IMR-90 (cell line): ENCODE results near the gene MYL10. TPM values are rescaled to one million over a fixed set of nuclear protein-coding genes. Genes with fewer than 3 reads are reported as not detected.

Source experiments
- ATAC-seq: fragments of 200-7000 bp; cut with Tn5 transposase; 2 replicates; pipeline ENCODE4 v1.9.1; 2020; ENCODE audit warnings: low read depth, mild to moderate bottlenecking, moderate library complexity
- BruUV-seq: library from RNA; stranded (reverse); fragments of 400-500 nt; replicated peaks from 2 replicates; lab custom pipeline; 2021; lab: Mats Ljungman, UMichigan
- CTCF ChIA-PET: fragments of 300-600 bp; formaldehyde crosslinking; extraction: SDS; loops from one replicate; lab custom pipeline; 2021; ENCODE audit warnings: antibody characterized with exemption; lab: Yijun Ruan, JAX
- POLR2A ChIA-PET: fragments of 300-600 bp; sonication (Branson Sonifier 250); formaldehyde crosslinking; loops from one replicate; lab custom pipeline; 2022; ENCODE audit warnings: antibody characterized with exemption; ENCODE audit not compliant: unreplicated experiment; lab: Charles Lee
- DNase-seq: peaks from one replicate; pipeline ENCODE4 v3.0.0; 2013
- H2AFZ ChIP-seq: replicated peaks from 2 replicates; pipeline ENCODE3; 2013; ENCODE audit warnings: low read length, mild to moderate bottlenecking; ENCODE audit not compliant: poor library complexity
- H2AK5ac ChIP-seq: 2 replicates; pipeline ENCODE4 v1.6.1; 2013; ENCODE audit warnings: low read depth, low read length, inconsistent platforms
- H2AK9ac ChIP-seq: replicated peaks from 2 replicates; pipeline ENCODE3; 2013; ENCODE audit warnings: mild to moderate bottlenecking, low read depth, low read length, moderate library complexity; ENCODE audit not compliant: poor library complexity
- H2BK120ac ChIP-seq: 2 replicates; pipeline ENCODE4 v1.6.1; 2013; ENCODE audit warnings: low read depth, low read length, inconsistent platforms
- H2BK15ac ChIP-seq: 3 replicates; pipeline ENCODE4 v1.6.1; 2013; ENCODE audit warnings: low read depth, low read length, inconsistent platforms
- H2BK20ac ChIP-seq: 2 replicates; pipeline ENCODE4 v1.6.1; 2013; ENCODE audit warnings: low read depth, mild to moderate bottlenecking, inconsistent platforms, low read length, moderate library complexity
- H2BK5ac ChIP-seq: 2 replicates; pipeline ENCODE4 v1.6.1; 2013; ENCODE audit warnings: mild to moderate bottlenecking, low read depth, low read length, inconsistent platforms; ENCODE audit not compliant: poor library complexity, severe bottlenecking
- H3K14ac ChIP-seq: replicated peaks from 2 replicates; pipeline ENCODE4 v1.6.1; 2013; ENCODE audit warnings: low read depth, low read length, inconsistent platforms
- H3K18ac ChIP-seq: 2 replicates; pipeline ENCODE4 v1.6.1; 2013; ENCODE audit warnings: low read depth, low read length, control low read depth
- H3K23ac ChIP-seq: 2 replicates; pipeline ENCODE4 v1.6.1; 2013; ENCODE audit warnings: low read depth, low read length, inconsistent platforms
- H3K27ac ChIP-seq: 2 replicates; pipeline ENCODE4 v1.5.1; 2013; ENCODE audit warnings: mild to moderate bottlenecking, control low read depth, low read length; ENCODE audit not compliant: insufficient read depth
- H3K27me3 ChIP-seq: 2 replicates; pipeline ENCODE4 v1.6.1; 2013; ENCODE audit warnings: low read length; ENCODE audit not compliant: control insufficient read depth, insufficient read depth
- H3K36me3 ChIP-seq: 2 replicates; pipeline ENCODE4 v1.6.1; 2013; ENCODE audit warnings: low read length, mixed read lengths; ENCODE audit not compliant: control insufficient read depth, insufficient read depth
- H3K4ac ChIP-seq: 2 replicates; pipeline ENCODE4 v1.6.1; 2013; ENCODE audit warnings: low read depth, low read length, inconsistent platforms
- H3K4me1 ChIP-seq: 2 replicates; pipeline ENCODE4 v1.6.1; 2013; ENCODE audit warnings: low read length, mixed read lengths; ENCODE audit not compliant: control insufficient read depth, insufficient read depth
- H3K4me2 ChIP-seq: 2 replicates; pipeline ENCODE4 v1.6.1; 2013; ENCODE audit warnings: low read depth, mild to moderate bottlenecking, control low read depth, low read length, moderate library complexity
- H3K4me3 ChIP-seq: 2 replicates; pipeline ENCODE4 v1.5.1; 2013; ENCODE audit warnings: low read depth, mild to moderate bottlenecking, control low read depth, low read length, moderate library complexity; ENCODE audit not compliant: insufficient read depth
- H3K56ac ChIP-seq: 2 replicates; pipeline ENCODE4 v1.6.1; 2013; ENCODE audit warnings: low read length, inconsistent platforms; ENCODE audit not compliant: insufficient read depth; ENCODE audit errors: extremely low read depth
- H3K79me1 ChIP-seq, 2 experiments: 2 replicates each; pipeline ENCODE4 v1.6.1; 2013; ENCODE audit warnings: low read length in 2 of 2, inconsistent platforms in 1 of 2, low read depth in 1 of 2
- H3K9ac ChIP-seq: 2 replicates; pipeline ENCODE4 v1.6.1; 2013; ENCODE audit warnings: low read depth, low read length, control low read depth
- H3K9me1 ChIP-seq: 2 replicates; pipeline ENCODE4 v1.6.1; 2013; ENCODE audit warnings: low read length, inconsistent platforms; ENCODE audit not compliant: insufficient read depth
- H3K9me3 ChIP-seq: 2 replicates; pipeline ENCODE4 v1.6.1; 2013; ENCODE audit warnings: low read length; ENCODE audit not compliant: control insufficient read depth, insufficient read depth
- H4K20me1 ChIP-seq: 2 replicates; pipeline ENCODE4 v1.6.1; 2013; ENCODE audit warnings: low read length, inconsistent platforms; ENCODE audit not compliant: insufficient read depth
- H4K5ac ChIP-seq: 2 replicates; pipeline ENCODE4 v1.6.1; 2013; ENCODE audit warnings: mild to moderate bottlenecking, low read depth, low read length, control low read depth
- H4K8ac ChIP-seq, 2 experiments: 2 replicates each; pipeline ENCODE4 v1.6.1; 2013; ENCODE audit warnings: low read depth in 2 of 2, low read length in 2 of 2, control low read depth in 1 of 2, inconsistent platforms in 1 of 2
- H4K91ac ChIP-seq: 2 replicates; pipeline ENCODE4 v1.6.1; 2013; ENCODE audit warnings: low read depth, low read length, inconsistent platforms; ENCODE audit not compliant: insufficient read depth
- BHLHE40 ChIP-seq: fragments of 150-350 bp; IDR thresholded peaks from 2 replicates; pipeline ENCODE4 v1.6.1; 2016; ENCODE audit warnings: mild to moderate bottlenecking, low read depth, low read length
- CEBPB ChIP-seq: IDR thresholded peaks from 2 replicates; pipeline ENCODE4 v1.6.1; 2012; ENCODE audit warnings: low read depth, low read length, improper control_type of control experiment
- CHD1 ChIP-seq: IDR thresholded peaks from 2 replicates; pipeline ENCODE4 v1.6.1; 2012; ENCODE audit warnings: low read depth, low read length, improper control_type of control experiment
- ELK1 ChIP-seq: fragments of 150-350 bp; IDR thresholded peaks from 2 replicates; pipeline ENCODE4 v1.6.1; 2016; ENCODE audit warnings: low read depth, mild to moderate bottlenecking, low read length, moderate library complexity, borderline replicate concordance
- FOS ChIP-seq: fragments of 150-350 bp; IDR thresholded peaks from 2 replicates; pipeline ENCODE4 v1.6.1; 2016; ENCODE audit warnings: low read depth, low read length
- MAFK ChIP-seq: IDR thresholded peaks from 2 replicates; pipeline ENCODE4 v1.6.1; 2012; ENCODE audit warnings: low read depth, low read length, improper control_type of control experiment
- MAZ ChIP-seq: IDR thresholded peaks from 2 replicates; pipeline ENCODE4 v1.6.1; 2012; ENCODE audit warnings: low read depth, mild to moderate bottlenecking, low read length, improper control_type of control experiment, moderate library complexity, borderline replicate concordance
- MXI1 ChIP-seq: IDR thresholded peaks from 2 replicates; pipeline ENCODE4 v1.6.1; 2012; ENCODE audit warnings: low read depth, mild to moderate bottlenecking, low read length, moderate library complexity, borderline replicate concordance
- POLR2A ChIP-seq: IDR thresholded peaks from 2 replicates; pipeline ENCODE4 v1.6.1; 2012; ENCODE audit warnings: mild to moderate bottlenecking, low read depth, low read length
- RAD21 ChIP-seq: IDR thresholded peaks from 2 replicates; pipeline ENCODE4 v1.6.1; 2012; ENCODE audit warnings: low read length, improper control_type of control experiment
- RCOR1 ChIP-seq: IDR thresholded peaks from 2 replicates; pipeline ENCODE4 v1.6.1; 2012; ENCODE audit warnings: mild to moderate bottlenecking, low read length, improper control_type of control experiment; ENCODE audit not compliant: insufficient replicate concordance
- RFX5 ChIP-seq: IDR thresholded peaks from 2 replicates; pipeline ENCODE4 v1.8.0; 2012; ENCODE audit warnings: low read depth, mild to moderate bottlenecking, low read length, moderate library complexity
- SMC3 ChIP-seq: fragments of 150-350 bp; IDR thresholded peaks from 2 replicates; pipeline ENCODE4 v1.6.1; 2016; ENCODE audit warnings: low read depth, mild to moderate bottlenecking, antibody characterized with exemption, low read length, moderate library complexity
- WGBS, 2 experiments: methylation state at CpG; one replicate each; pipeline versions ENCODE4 v1.1.5 to v1.1.7; 2013; ENCODE audit warnings: missing lambda C conversion rate in 2 of 2; ENCODE audit not compliant: insufficient read length in 1 of 2; ENCODE audit errors: extremely low coverage in 2 of 2; 5-methylcytosine and 5-hydroxymethylcytosine counted together
- dilution Hi-C: fragments of 300-500 bp; cut with HindIII; formaldehyde crosslinking; loops from one replicate; pipeline ENCODE4 v1.14.3; 2018; ENCODE audit warnings: low sequenced_read_pairs; ENCODE audit not compliant: unreplicated experiment
- in situ Hi-C: fragments of 300-500 bp; cut with MboI; formaldehyde crosslinking; loops from 3 replicates; pipeline ENCODE4 v1.14.3; 2019; ENCODE audit warnings: low sequenced_read_pairs, inconsistent platforms, mixed read lengths
- intact Hi-C: fragments of 100-400 bp; cut with micrococcal nuclease; formaldehyde crosslinking; loops from 2 replicates; pipeline ENCODE4 v1.10.0; 2022
- polyA plus RNA-seq, 3 experiments: library from polyadenylated mRNA; depleted of rRNA; stranded (reverse); fragments of >200 nt; gene quantifications; 2 replicates each; pipeline ENCODE4 v1.2.3, GENCODE V29; 2012; ENCODE audit warnings: low replicate concordance in 1 of 3
- total RNA-seq: library from RNA; depleted of rRNA; stranded (reverse); fragments of >200 nt; gene quantifications from 2 replicates; pipeline ENCODE4 v1.2.3, GENCODE V29; 2012
- TF ChIP-seq, protein P1 (sequence below): fragments of 150-350 bp; IDR thresholded peaks from 2 replicates; pipeline ENCODE4 v1.6.1; 2017; ENCODE audit warnings: mild to moderate bottlenecking, antibody characterized with exemption, low read length, low read depth
- TF ChIP-seq, protein P2 (sequence below): conservative IDR thresholded peaks from 2 replicates; pipeline ENCODE4 v1.5.1; 2012; ENCODE audit warnings: mild to moderate bottlenecking, low read depth, low read length, improper control_type of control experiment

Gene MYL10
- total and polyA plus RNA-seq, 2 of the 4 experiments (the other 2 are of a cell fraction), result not detected

DNA sequence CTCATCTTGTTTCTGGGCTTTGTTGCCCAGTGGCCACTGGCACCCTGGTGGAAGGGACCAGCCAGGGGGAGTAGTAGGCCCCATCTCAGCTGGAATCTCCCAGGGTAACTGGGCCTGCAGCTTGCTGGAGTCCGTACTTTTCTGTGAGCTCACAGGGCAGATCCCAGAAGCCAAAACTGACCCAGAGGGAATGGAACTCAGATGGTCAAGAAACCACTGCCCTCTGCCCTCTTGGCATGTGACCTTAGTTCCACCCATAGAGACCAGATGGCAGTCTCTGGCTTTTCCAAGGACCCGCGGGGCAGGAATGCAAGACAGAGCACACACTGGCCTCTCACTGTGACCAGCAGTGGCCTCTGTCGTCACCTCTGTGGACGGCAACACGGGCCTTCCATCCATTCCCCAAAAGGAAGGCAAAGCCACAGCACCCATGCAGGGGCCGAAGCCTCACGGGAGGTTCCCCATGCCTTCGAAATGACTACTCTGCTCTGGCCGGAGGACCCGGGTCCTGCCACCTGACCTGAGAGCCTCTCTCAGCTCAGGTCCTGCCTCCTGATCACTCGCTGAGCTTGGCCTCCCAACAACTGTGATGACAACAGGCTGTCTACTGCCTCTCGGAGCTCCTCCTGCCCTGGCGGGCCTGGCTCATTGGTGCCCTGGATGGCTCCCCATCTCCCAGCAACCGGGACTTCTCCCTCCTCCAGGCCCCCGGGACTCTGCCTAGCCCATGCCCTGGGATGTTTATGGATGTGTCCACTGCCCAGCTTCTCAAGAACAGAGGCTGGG, 29.9 kb downstream of the MYL10 start:
- no peaks in the 10 kb centered on the region for H3K36me3 ChIP-seq
- ChIA-PET POLR2A (no interaction called here), CTCF (interaction anchor here (1.2 kb wide), 1 partner anchor 11 kb away, joined by 3 read pairs; no protein-coding TSS in a partner anchor)
- H3K4me3 ChIP-seq, result no peak overlapping the region
- no peaks in the 10 kb centered on the region for H3K9me1 ChIP-seq
- no peak overlapping the region for H3K14ac ChIP-seq
- DNase-seq (no peak), ATAC-seq (no peak)
- BruUV-seq, result no TSS peak
- H3K27me3 ChIP-seq, result peaks cover 21% of the 10 kb centered on the region
- no peaks in the 10 kb centered on the region for H3K79me1 ChIP-seq
- H4K8ac ChIP-seq, result no peak overlapping the region
- H2BK20ac ChIP-seq, result no peak overlapping the region
- no peak overlapping the region for H2BK15ac ChIP-seq
- H4K91ac ChIP-seq, result no peak overlapping the region
- H2AFZ ChIP-seq, result no peak overlapping the region
- H2BK5ac ChIP-seq, result no peak overlapping the region
- H3K56ac ChIP-seq, result no peak overlapping the region
- no peak overlapping the region for H3K4me2 ChIP-seq
- dilution Hi-C loops, result no loop called here
- H3K18ac ChIP-seq, result no peak overlapping the region
- H2BK120ac ChIP-seq, result no peak overlapping the region
- no peak overlapping the region for H4K5ac ChIP-seq
- no peak overlapping the region for H3K27ac ChIP-seq
- no peak overlapping the region for H3K9ac ChIP-seq
- no peak overlapping the region for H2AK9ac ChIP-seq
- no peak overlapping the region for H2AK5ac ChIP-seq
- no peaks in the 10 kb centered on the region for H3K4me1 ChIP-seq
- H4K20me1 ChIP-seq, result no peaks in the 10 kb centered on the region
- WGBS, 2 experiments, result 73% methylated on average over 10 of the region's 16 CpGs; no CpG with 5 or more reads in 1 of the 2 experiments
- in situ Hi-C loops, result no loop called here
- no peak overlapping the region for H3K4ac ChIP-seq
- TF ChIP-seq RCOR1, result no peak
- no peak for TF ChIP-seq CEBPB
- no peak for TF ChIP-seq CHD1
- TF ChIP-seq, protein P1, sequence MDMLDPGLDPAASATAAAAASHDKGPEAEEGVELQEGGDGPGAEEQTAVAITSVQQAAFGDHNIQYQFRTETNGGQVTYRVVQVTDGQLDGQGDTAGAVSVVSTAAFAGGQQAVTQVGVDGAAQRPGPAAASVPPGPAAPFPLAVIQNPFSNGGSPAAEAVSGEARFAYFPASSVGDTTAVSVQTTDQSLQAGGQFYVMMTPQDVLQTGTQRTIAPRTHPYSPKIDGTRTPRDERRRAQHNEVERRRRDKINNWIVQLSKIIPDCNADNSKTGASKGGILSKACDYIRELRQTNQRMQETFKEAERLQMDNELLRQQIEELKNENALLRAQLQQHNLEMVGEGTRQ, result no peak
- TF ChIP-seq FOS, result no peak
- no peak for TF ChIP-seq MAZ
- no peak for TF ChIP-seq POLR2A
- TF ChIP-seq RFX5, result no peak
- no peak for TF ChIP-seq RAD21
- no peak for TF ChIP-seq MAFK
- TF ChIP-seq MXI1, result no peak
- no peak for TF ChIP-seq SMC3
- no peak for TF ChIP-seq BHLHE40
- no peak for TF ChIP-seq ELK1
- TF ChIP-seq, protein P2, sequence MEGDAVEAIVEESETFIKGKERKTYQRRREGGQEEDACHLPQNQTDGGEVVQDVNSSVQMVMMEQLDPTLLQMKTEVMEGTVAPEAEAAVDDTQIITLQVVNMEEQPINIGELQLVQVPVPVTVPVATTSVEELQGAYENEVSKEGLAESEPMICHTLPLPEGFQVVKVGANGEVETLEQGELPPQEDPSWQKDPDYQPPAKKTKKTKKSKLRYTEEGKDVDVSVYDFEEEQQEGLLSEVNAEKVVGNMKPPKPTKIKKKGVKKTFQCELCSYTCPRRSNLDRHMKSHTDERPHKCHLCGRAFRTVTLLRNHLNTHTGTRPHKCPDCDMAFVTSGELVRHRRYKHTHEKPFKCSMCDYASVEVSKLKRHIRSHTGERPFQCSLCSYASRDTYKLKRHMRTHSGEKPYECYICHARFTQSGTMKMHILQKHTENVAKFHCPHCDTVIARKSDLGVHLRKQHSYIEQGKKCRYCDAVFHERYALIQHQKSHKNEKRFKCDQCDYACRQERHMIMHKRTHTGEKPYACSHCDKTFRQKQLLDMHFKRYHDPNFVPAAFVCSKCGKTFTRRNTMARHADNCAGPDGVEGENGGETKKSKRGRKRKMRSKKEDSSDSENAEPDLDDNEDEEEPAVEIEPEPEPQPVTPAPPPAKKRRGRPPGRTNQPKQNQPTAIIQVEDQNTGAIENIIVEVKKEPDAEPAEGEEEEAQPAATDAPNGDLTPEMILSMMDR, result no peak
- intact Hi-C loops, result no loop called here
- no peak overlapping the region for H3K23ac ChIP-seq
- peaks cover 3% of the 10 kb centered on the region for H3K9me3 ChIP-seq
